HG03457 (cell line): ENCODE results near the gene EPHA7.

Experiments used
- ATAC-seq: cut with Tn5 transposase; IDR thresholded peaks from one replicate; pipeline ENCODE4 v1.9.1; 2021; ENCODE audit warnings: moderate number of reproducible peaks; ENCODE audit not compliant: unreplicated experiment

The EPHA7 gene

GRCh38 chr6:93259332-93259731 lies 160.0 kb downstream of the EPHA7 start:
- ATAC-seq, result no peak

- ATAC-seq, result no peak
These were observed 166.4 kb downstream of the EPHA7 start for GRCh38 chr6:93252930-93253329.

GRCh38 chr6:93248631-93249030 lies 170.7 kb downstream of the EPHA7 start:
- ATAC-seq, result no peak

GRCh38 chr6:93243231-93243778 lies 176.1 kb downstream of the EPHA7 start:
- no peak for ATAC-seq

- ATAC-seq, result no peak
These were observed 177.3 kb downstream of the EPHA7 start for GRCh38 chr6:93242049-93242448.

- ATAC-seq, result no peak
These were observed 180.7 kb downstream of the EPHA7 start for GRCh38 chr6:93238632-93239031.

GRCh38 chr6:93235775-93236174 lies 183.6 kb downstream of the EPHA7 start:
- ATAC-seq, result no peak

- no peak for ATAC-seq
These were observed 192.5 kb downstream of the EPHA7 start for GRCh38 chr6:93226822-93227221.

GRCh38 chr6:93222071-93222851 lies 197.1 kb downstream of the EPHA7 start:
- ATAC-seq, result no peak

GRCh38 chr6:93219447-93219846 lies 199.9 kb downstream of the EPHA7 start:
- no peak for ATAC-seq

- no peak for ATAC-seq
These were observed 201.3 kb downstream of the EPHA7 start for GRCh38 chr6:93218096-93218495.

- ATAC-seq, result no peak
These were observed 206.3 kb downstream of the EPHA7 start for GRCh38 chr6:93213028-93213427.

- ATAC-seq, result no peak
These were observed 208.5 kb downstream of the EPHA7 start for GRCh38 chr6:93210908-93211307.

GRCh38 chr6:93209358-93209757 lies 210.0 kb downstream of the EPHA7 start:
- no peak for ATAC-seq

- ATAC-seq, result no peak
These were observed 222.9 kb downstream of the EPHA7 start for GRCh38 chr6:93196406-93196970.

- no peak for ATAC-seq
These were observed 224.9 kb downstream of the EPHA7 start for GRCh38 chr6:93194480-93194879.

GRCh38 chr6:93193868-93194267 lies 225.5 kb downstream of the EPHA7 start:
- no peak for ATAC-seq
